Esophagus muscularis mucosa (tissue), 4 donors: ENCODE data around the gene CERKL. TPM values are rescaled to one million over a fixed set of nuclear protein-coding genes. Genes with fewer than 3 reads are reported as not detected.

ENCODE experiments used
- DNase-seq: peaks from one replicate; pipeline ENCODE4 v3.0.0-alpha.2; 2017; ENCODE audit errors: extremely low spot score
- H3K27ac ChIP-seq, 4 donors: fragments of 200-600 bp; sonication (generic); replicated peaks in 1 of 4; 1 replicate in 3 of 4; 2 replicates in 1 of 4; pipeline ENCODE4 v1.5.1; 2016 to 2019; ENCODE audit warnings: mild to moderate bottlenecking in 1 of 4
- H3K27me3 ChIP-seq, 4 donors: fragments of 200-600 bp; sonication (generic); one replicate each; pipeline versions ENCODE4 v1.5.1 to v1.6.0; 2016 to 2019
- H3K36me3 ChIP-seq, 4 donors: fragments of 200-600 bp; sonication (generic); one replicate each; pipeline ENCODE4 v1.5.1; 2016 to 2019
- H3K4me1 ChIP-seq, 4 donors: fragments of 200-600 bp; sonication (generic); one replicate each; pipeline ENCODE4 v1.5.1; 2016 to 2019
- H3K4me3 ChIP-seq, 4 donors: fragments of 200-600 bp; sonication (generic); 1 replicate in 2 of 4; 2 replicates in 2 of 4; pipeline ENCODE4 v1.5.1; 2016 to 2019; ENCODE audit warnings: mild to moderate bottlenecking in 4 of 4, moderate library complexity in 1 of 4
- H3K9me3 ChIP-seq, 4 donors: fragments of 200-600 bp; sonication (generic); 1 replicate in 3 of 4; 2 replicates in 1 of 4; pipeline ENCODE4 v1.5.1; 2016 to 2019
- EP300 ChIP-seq: sonication (generic); formaldehyde crosslinking; IDR thresholded peaks from one replicate; pipeline ENCODE4 v1.6.1; 2017; ENCODE audit warnings: antibody characterized with exemption
- POLR2A ChIP-seq: fragments of 450-650 bp; IDR thresholded peaks from one replicate; pipeline ENCODE4 v1.6.1; 2017; ENCODE audit warnings: antibody characterized with exemption, moderate library complexity, mild to moderate bottlenecking, low read depth
- POLR2AphosphoS5 ChIP-seq, 2 donors: sonication (generic); formaldehyde crosslinking; IDR thresholded peaks; one replicate each; pipeline ENCODE4 v1.6.1; 2017; ENCODE audit warnings: antibody characterized with exemption in 2 of 2
- WGBS: methylation state at CpG from one replicate; pipeline ENCODE4 v1.1.5; 2018; 5-methylcytosine and 5-hydroxymethylcytosine counted together
- intact Hi-C: fragments of 100-400 bp; cut with DNase I; formaldehyde crosslinking; loops from one replicate; pipeline ENCODE4 v1.15.1; 2023
- total RNA-seq, 4 donors: library from RNA; depleted of rRNA; stranded (reverse); fragments of >200 nt; gene quantifications; one replicate each; pipeline versions ENCODE4 v1.1.0 to v1.2.1, GENCODE V29; 2016
- TF ChIP-seq, protein P1 (sequence below), 3 experiments: fragments of 200-600 bp in 2 of 3; fragments of 450-650 bp in 1 of 3; sonication (generic) in 2 of 3; IDR thresholded peaks; one replicate each; pipeline ENCODE4 v1.5.1; 2017 to 2019; ENCODE audit warnings: antibody characterized with exemption in 3 of 3, mild to moderate bottlenecking in 2 of 3, moderate library complexity in 1 of 3

The CERKL gene
- total RNA-seq, 4 donors from 2014 or later = 0.17 to 0.19 TPM; not detected in 2

DNA sequence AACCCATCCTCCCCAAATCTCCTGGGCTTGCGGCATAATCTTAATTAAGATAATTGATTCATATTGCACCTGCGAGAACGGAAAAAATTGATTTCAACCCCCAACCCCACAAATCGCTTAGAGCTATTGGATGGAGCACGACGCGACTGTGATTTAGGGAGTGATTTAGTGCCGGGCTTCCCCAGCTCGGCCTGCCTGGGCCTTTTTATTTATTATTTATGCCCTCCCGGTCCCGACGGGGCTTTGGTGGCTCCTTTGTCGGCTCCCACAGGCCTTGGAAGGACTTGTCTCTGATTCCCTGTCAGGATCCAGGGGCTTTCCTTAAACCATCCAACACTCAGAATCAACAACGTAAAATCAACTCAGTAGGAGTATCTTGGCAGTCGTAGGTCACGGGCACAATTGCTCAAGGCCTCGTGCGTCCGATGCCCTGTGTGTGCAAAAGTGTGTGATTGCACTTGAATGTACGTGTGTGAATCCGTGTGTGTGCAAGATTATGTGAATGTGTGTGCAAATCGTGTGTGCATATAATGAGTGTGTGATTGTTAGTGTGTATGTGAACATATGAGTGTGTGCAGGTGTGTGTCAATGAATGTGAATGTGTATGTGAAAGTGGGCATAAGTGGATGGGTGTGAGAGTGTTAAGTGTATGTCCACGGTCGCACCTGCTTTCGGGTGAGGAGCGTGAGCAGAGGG lies 27.7 kb upstream of the CERKL start:
- H3K27me3 ChIP-seq = peaks cover 3 to 82% (median 46%) of the 10 kb centered on the region in 4 donors
- peak overlapping the region in 2 of 4 donors; percentile 30 to 34 for H3K4me3 ChIP-seq
- H3K4me1 ChIP-seq = peaks cover 17 to 44% (median 39%) of the 10 kb centered on the region in 4 donors
- H3K36me3 ChIP-seq = no peaks in the 10 kb centered on the region
- no peaks in the 10 kb centered on the region for H3K9me3 ChIP-seq
- H3K27ac ChIP-seq = no peak overlapping the region
- TF ChIP-seq POLR2AphosphoS5 (IDR thresholded peaks at IDR 0.05) (no peak), EP300 (no peak), POLR2A (no peak)
- TF ChIP-seq, protein P1, sequence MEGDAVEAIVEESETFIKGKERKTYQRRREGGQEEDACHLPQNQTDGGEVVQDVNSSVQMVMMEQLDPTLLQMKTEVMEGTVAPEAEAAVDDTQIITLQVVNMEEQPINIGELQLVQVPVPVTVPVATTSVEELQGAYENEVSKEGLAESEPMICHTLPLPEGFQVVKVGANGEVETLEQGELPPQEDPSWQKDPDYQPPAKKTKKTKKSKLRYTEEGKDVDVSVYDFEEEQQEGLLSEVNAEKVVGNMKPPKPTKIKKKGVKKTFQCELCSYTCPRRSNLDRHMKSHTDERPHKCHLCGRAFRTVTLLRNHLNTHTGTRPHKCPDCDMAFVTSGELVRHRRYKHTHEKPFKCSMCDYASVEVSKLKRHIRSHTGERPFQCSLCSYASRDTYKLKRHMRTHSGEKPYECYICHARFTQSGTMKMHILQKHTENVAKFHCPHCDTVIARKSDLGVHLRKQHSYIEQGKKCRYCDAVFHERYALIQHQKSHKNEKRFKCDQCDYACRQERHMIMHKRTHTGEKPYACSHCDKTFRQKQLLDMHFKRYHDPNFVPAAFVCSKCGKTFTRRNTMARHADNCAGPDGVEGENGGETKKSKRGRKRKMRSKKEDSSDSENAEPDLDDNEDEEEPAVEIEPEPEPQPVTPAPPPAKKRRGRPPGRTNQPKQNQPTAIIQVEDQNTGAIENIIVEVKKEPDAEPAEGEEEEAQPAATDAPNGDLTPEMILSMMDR (IDR thresholded peaks at IDR 0.05) = no peak
- DNase-seq = no peak
- WGBS = 11% methylated on average over 25 of the region's 26 CpGs
- intact Hi-C loops = no loop called here

DNA sequence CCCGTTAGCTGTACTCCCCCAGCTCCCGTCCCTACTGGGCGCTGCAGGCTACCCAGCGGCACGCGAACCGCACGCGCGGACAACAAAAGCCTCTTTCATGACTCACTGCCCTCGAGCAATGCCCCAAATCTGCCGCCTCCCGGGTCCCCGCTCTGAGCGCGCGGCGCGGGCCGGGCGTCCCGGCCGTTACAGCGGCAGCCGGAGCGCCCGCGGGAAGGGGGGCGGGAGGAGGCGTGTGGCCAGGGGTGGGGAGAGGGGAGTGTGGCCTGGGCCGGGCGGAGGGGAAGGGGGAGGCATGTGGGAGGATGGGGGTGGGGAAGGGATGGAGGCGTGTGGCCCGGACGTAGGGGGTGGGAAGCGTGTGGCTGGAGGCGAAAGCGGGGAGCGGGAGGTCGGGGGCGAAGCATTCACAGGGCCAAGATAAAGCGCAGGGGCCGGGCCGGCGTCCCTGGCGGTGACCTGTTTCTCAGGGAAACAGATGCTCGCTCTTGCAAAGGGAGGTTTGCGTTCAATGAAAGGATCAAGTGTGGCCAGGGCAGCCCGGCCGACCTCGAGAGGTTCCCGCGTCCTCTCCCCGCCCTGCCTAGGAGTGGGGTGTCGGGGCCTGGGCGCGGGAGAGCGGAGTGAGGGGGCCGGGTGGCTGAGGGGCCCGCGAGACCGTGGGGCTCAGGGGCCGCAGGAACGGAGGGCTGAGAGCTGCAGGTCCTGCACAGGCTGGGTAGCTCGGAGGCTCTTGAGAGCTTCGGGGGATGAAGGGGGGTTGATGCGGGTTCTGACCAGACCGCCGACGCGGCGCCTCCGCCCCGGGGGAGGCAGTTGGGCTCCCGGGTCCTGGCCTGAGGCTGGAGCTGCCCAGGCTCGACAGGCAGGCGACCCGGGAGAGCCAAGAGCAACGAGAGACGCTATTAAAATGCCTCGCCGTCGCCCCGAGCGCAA lies 26.9 kb upstream of the CERKL start:
- intact Hi-C loops = no loop called here
- Histone ChIP-seq H3K4me3 (peak overlapping the region; percentile 30 to 40 (median 32)), H3K27me3 (peaks cover 3 to 86% (median 53%) of the 10 kb centered on the region in 4 donors), H3K4me1 (peaks cover 17 to 44% (median 39%) of the 10 kb centered on the region in 4 donors), H3K27ac (no peak overlapping the region), H3K9me3 (no peaks in the 10 kb centered on the region), H3K36me3 (no peaks in the 10 kb centered on the region)
- 4% methylated on average over 44 of the region's 85 CpGs for WGBS
- DNase-seq = no peak
- TF ChIP-seq, protein P1 (IDR thresholded peaks at IDR 0.05) = no peak
- TF ChIP-seq POLR2A = no peak
- no peak for TF ChIP-seq EP300
- TF ChIP-seq POLR2AphosphoS5 (IDR thresholded peaks at IDR 0.05) = no peak

DNA sequence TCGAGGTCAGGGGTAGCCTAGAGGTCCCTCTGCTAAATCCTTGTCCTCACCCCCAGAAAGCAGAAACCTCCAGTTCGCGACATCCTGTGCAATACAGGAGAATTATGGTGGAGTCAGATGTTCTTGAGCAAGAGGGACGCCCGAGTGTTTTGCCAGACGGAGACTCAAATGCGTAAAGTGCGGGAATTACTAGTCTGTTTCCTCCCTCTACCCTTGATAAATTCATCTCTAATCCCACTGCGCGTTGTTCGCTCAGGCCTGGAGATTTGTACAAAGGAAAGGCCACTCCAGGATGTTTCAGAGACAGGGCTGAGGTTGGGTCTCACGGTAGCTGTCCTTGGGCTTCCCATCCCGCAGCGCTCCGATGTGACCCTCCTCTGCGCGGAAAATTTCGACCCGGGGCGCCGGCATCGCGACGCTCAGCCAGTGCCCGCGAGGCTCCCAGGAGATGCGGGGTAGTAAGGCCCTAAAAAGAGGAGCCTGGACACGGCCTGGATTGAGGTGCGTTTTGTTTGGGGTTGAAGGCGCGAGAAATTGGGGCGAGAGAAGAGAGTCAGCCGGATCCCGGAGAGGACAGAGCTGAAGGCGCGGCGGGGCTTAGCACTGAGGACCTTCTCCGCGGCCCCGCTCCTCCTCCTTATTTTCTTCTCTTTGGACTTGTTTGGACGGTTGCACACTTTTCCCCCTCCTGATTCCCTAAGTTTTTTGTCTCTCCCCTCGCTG lies 26.1 kb upstream of the CERKL start:
- H3K4me3 ChIP-seq = peak overlapping the region; percentile 30 to 40 (median 32)
- 4% methylated on average over 42 of the region's 42 CpGs for WGBS
- no peaks in the 10 kb centered on the region for H3K9me3 ChIP-seq
- H3K27me3 ChIP-seq = peaks cover 3 to 86% (median 60%) of the 10 kb centered on the region in 4 donors
- no peaks in the 10 kb centered on the region for H3K36me3 ChIP-seq
- peaks cover 17 to 44% (median 39%) of the 10 kb centered on the region in 4 donors for H3K4me1 ChIP-seq
- no peak for DNase-seq
- intact Hi-C loops = no loop called here
- no peak overlapping the region for H3K27ac ChIP-seq
- TF ChIP-seq EP300 = no peak
- TF ChIP-seq POLR2A = no peak
- no peak for TF ChIP-seq POLR2AphosphoS5 (IDR thresholded peaks at IDR 0.05)
- TF ChIP-seq, protein P1 (IDR thresholded peaks at IDR 0.05) = no peak

DNA sequence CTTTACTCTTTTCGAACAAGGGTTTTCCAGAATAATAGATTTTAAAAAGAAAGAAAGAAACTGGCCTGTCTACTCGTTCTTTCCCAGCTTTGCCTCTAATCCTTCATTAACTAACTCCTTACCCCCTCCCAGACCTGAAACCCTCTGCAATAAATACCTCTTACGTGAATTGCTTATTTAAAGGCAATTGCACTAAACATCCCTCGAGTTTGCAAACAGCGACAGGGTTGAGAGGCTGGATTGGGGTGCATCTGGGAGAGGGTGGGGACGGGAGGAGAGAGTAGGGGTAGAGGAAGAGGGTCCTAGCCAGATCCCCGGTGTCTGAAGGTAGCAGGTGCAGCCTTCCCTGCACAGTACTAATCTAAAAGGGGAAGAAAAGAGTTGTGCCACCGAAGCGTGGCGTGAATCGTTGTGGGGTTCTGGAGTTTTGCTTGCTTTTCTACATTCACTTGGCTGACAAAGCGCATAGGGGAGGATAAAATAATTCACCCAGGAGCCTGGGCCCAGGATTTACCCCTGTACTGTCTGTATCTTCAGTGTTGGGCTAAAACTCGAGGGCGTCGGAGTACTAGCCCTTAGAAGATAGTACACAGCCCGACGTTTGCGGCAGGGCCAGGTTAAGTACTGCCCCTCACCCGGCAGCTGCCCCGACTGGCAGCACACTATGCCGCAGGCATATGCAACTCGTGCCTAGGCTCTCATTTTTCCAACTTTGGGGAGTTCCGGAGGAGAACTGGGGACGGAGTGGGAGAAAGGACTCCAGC lies 25.3 kb upstream of the CERKL start:
- no peak overlapping the region for H3K4me3 ChIP-seq
- 13% methylated on average over 23 of the region's 24 CpGs for WGBS
- no peak overlapping the region for H3K27ac ChIP-seq
- intact Hi-C loops = no loop called here
- H3K36me3 ChIP-seq = no peaks in the 10 kb centered on the region
- DNase-seq = no peak
- no peaks in the 10 kb centered on the region for H3K9me3 ChIP-seq
- TF ChIP-seq EP300 (no peak), POLR2AphosphoS5 (IDR thresholded peaks at IDR 0.05) (no peak), POLR2A (no peak)
- TF ChIP-seq, protein P1 (IDR thresholded peaks at IDR 0.05) = no peak
- peaks cover 3 to 86% (median 61%) of the 10 kb centered on the region in 4 donors for H3K27me3 ChIP-seq
- peaks cover 17 to 44% (median 39%) of the 10 kb centered on the region in 4 donors for H3K4me1 ChIP-seq
